Measurements from ENCODE around the gene KLB.

DNA sequence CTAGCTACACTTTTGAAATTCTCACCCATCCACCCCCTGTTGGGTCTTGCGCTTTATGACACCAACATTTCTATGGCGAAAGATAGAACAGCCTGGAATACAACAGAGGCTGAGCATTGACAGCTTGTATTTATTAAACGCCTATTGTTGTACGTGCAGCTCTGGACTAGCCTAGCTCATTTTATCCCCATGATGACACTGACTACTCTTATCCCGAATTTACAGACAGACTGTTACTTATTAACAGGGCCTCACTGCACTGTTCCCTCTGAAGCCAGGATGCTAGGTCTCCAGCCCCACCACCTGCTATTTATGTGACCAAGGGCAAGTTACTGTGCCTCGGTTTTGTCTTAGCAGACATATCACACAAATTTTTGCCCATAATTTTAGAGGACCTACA is 39.6 kb upstream of the KLB start:
- TF ChIP-seq, protein P1, sequence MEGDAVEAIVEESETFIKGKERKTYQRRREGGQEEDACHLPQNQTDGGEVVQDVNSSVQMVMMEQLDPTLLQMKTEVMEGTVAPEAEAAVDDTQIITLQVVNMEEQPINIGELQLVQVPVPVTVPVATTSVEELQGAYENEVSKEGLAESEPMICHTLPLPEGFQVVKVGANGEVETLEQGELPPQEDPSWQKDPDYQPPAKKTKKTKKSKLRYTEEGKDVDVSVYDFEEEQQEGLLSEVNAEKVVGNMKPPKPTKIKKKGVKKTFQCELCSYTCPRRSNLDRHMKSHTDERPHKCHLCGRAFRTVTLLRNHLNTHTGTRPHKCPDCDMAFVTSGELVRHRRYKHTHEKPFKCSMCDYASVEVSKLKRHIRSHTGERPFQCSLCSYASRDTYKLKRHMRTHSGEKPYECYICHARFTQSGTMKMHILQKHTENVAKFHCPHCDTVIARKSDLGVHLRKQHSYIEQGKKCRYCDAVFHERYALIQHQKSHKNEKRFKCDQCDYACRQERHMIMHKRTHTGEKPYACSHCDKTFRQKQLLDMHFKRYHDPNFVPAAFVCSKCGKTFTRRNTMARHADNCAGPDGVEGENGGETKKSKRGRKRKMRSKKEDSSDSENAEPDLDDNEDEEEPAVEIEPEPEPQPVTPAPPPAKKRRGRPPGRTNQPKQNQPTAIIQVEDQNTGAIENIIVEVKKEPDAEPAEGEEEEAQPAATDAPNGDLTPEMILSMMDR (IDR thresholded peaks at IDR 0.05) = no peak
- TF ChIP-seq EZH2 (IDR thresholded peaks at IDR 0.05; ENCODE audit: borderline replicate concordance, insufficient read depth, low read depth, low read length, poor library complexity, severe bottlenecking) = no peak

Measured in B cell (primary cell).